GM10248 (cell line): ENCODE results near the gene DQX1.

Experiments
- CTCF ChIA-PET: fragments of 300-600 bp; sonication (Branson Sonifier 250); formaldehyde crosslinking; extraction: SDS; loops from one replicate; lab custom pipeline; 2021; ENCODE audit warnings: antibody characterized with exemption; lab: Yijun Ruan, JAX
- POLR2A ChIA-PET: fragments of 350-650 bp; sonication (Branson Sonifier 250); formaldehyde crosslinking; extraction: SDS; loops from one replicate; lab custom pipeline; 2020; ENCODE audit warnings: antibody characterized with exemption; lab: Yijun Ruan, JAX
- DNase-seq: peaks from one replicate; pipeline ENCODE4 v3.0.0; 2012; ENCODE audit errors: extremely low spot score
- CTCF ChIP-seq: IDR thresholded peaks from 2 replicates; pipeline ENCODE4 v1.5.1; 2012; ENCODE audit warnings: mild to moderate bottlenecking, low read depth; ENCODE audit errors: extremely low read depth, missing control alignments, control extremely low read depth

The DQX1 gene

GRCh38 chr2:74512744-74513604 lies 13.1 kb downstream of the DQX1 start:
- no peak for TF ChIP-seq CTCF
- CTCF ChIA-PET: interaction anchor here (1.1 to 3.9 kb wide), 2 partner anchors 16 to 30 kb away, joined by 3 to 10 read pairs; partner anchors contain the start of genes CCDC142 and TTC31
- POLR2A ChIA-PET: no interaction called here
- DNase-seq: no peak

GRCh38 chr2:74511104-74511989 lies 14.7 kb downstream of the DQX1 start:
- no peak for DNase-seq
- ChIA-PET POLR2A (no interaction called here), CTCF (interaction anchor here (3.9 kb wide), 1 partner anchor 28 kb away, joined by 10 read pairs; the partner anchor contains the start of genes CCDC142 and TTC31)
- TF ChIP-seq CTCF: no peak

- DNase-seq: no peak
- ChIA-PET CTCF (interaction anchor here (0.7 to 2.4 kb wide), 8 partner anchors 9 to 78 kb away, joined by 3 to 21 read pairs (median 6); partner anchors contain the start of genes AUP1, CCDC142, HTRA2 and MRPL53), POLR2A (interaction anchor here (0.5 to 0.6 kb wide), 2 partner anchors 351 to 573 kb away, joined by 3 to 6 read pairs; no protein-coding TSS in a partner anchor)
- TF ChIP-seq CTCF: no peak
Observed at GRCh38 chr2:74510272-74510671, 15.8 kb downstream of the DQX1 start.

GRCh38 chr2:74507926-74508520 lies 18.0 kb downstream of the DQX1 start:
- ChIA-PET CTCF (interaction anchor here (1.1 to 2.4 kb wide), 7 partner anchors 22 to 81 kb away, joined by 3 to 21 read pairs (median 7); partner anchors contain the start of genes AUP1, CCDC142, HTRA2 and TTC31), POLR2A (interaction anchor here (1.3 kb wide), 1 partner anchor 21 kb away, joined by 5 read pairs; the partner anchor contains the start of genes AUP1 and HTRA2)
- TF ChIP-seq CTCF: no peak
- peak; percentile 45 for DNase-seq

GRCh38 chr2:74507145-74507925 lies 18.7 kb downstream of the DQX1 start, which contains the start of gene PCGF1:
Gene PCGF1 (minus strand): TSS chr2:74507695. CDS start chr2:74507668, 27 bp downstream.
- ChIA-PET CTCF (interaction anchor here (0.7 to 2.4 kb wide), 9 partner anchors 13 to 81 kb away, joined by 3 to 11 read pairs (median 4); partner anchors contain the start of genes CCDC142, HTRA2 and TTC31), POLR2A (interaction anchor here (1.3 kb wide), 1 partner anchor 22 kb away, joined by 5 read pairs; the partner anchor contains the start of genes AUP1 and HTRA2)
- peak; percentile 61 for TF ChIP-seq CTCF
- DNase-seq: peak; percentile 97
